Inferior parietal cortex (tissue), 1 donor: ENCODE results near the gene KCNJ6.

ENCODE experiments used
- DNase-seq: peaks from one replicate; pipeline ENCODE4 v3.0.0-alpha.2; 2016; ENCODE audit errors: extremely low spot score

Gene KCNJ6

GRCh38 chr21:37865156-37865555, 51.1 kb downstream of the KCNJ6 start:
- DNase-seq = no peak

- no peak for DNase-seq
These were observed 52.4 kb downstream of the KCNJ6 start for GRCh38 chr21:37863842-37864241.

- peak; percentile 47 for DNase-seq
These were observed 53.7 kb downstream of the KCNJ6 start for GRCh38 chr21:37862536-37862935.

GRCh38 chr21:37861561-37861960, 54.7 kb downstream of the KCNJ6 start:
- DNase-seq = no peak

GRCh38 chr21:37860416-37860815, 55.8 kb downstream of the KCNJ6 start:
- no peak for DNase-seq

- DNase-seq = no peak
These were observed 60.3 kb downstream of the KCNJ6 start for GRCh38 chr21:37855647-37856625.

- DNase-seq = no peak
These were observed 61.0 kb downstream of the KCNJ6 start for GRCh38 chr21:37855271-37855646.

- DNase-seq = no peak
These were observed 66.7 kb downstream of the KCNJ6 start for GRCh38 chr21:37849506-37850102.

- DNase-seq = no peak
These were observed 67.4 kb downstream of the KCNJ6 start for GRCh38 chr21:37848721-37849490.

GRCh38 chr21:37845535-37845934, 70.7 kb downstream of the KCNJ6 start:
- DNase-seq = no peak

- no peak for DNase-seq
These were observed 73.1 kb downstream of the KCNJ6 start for GRCh38 chr21:37843191-37843590.

- no peak for DNase-seq
These were observed 73.9 kb downstream of the KCNJ6 start for GRCh38 chr21:37842163-37842919.

GRCh38 chr21:37837381-37837780, 78.9 kb downstream of the KCNJ6 start:
- no peak for DNase-seq

- no peak for DNase-seq
These were observed 80.8 kb downstream of the KCNJ6 start for GRCh38 chr21:37835481-37835880.

GRCh38 chr21:37833301-37833700, 83.0 kb downstream of the KCNJ6 start:
- DNase-seq = no peak

- DNase-seq = no peak
These were observed 86.8 kb downstream of the KCNJ6 start for GRCh38 chr21:37829447-37829846.

GRCh38 chr21:37828991-37829390, 87.3 kb downstream of the KCNJ6 start:
- DNase-seq = no peak

- DNase-seq = peak; percentile 30
These were observed 87.7 kb downstream of the KCNJ6 start for GRCh38 chr21:37828556-37828955.

GRCh38 chr21:37827913-37828312, 88.3 kb downstream of the KCNJ6 start:
- DNase-seq = no peak

- no peak for DNase-seq
These were observed 94.3 kb downstream of the KCNJ6 start for GRCh38 chr21:37821786-37822450.

- DNase-seq = no peak
These were observed 95.2 kb downstream of the KCNJ6 start for GRCh38 chr21:37821092-37821491.
